ENCODE measurements around the gene MRPL50.
"Not testable (repeated sequence)": the region's sequence is repeated elsewhere in the genome, so short reads cannot be mapped to it uniquely, and the experiment has no call there.

MRPL50 gene

DNA sequence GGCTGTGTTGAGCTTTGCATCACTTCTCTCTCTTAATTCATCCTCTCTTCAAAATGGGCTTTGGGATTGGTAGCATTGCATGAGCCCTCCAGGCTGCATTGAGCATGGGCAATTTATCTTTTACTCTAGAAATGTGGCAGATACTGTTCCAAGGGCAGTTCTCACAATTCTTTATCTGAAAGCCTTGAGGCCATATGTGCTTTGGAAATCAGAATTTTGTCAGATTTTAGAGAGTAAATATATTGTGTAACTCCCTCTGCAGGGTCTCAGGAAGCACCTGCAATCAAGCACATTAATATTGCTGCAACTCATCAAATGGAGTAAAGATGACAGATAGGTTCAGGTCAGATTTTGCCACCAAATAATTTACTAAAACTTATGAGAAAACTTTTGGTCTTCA lies 19.6 kb upstream of the MRPL50 start:
- no peak for DNase-seq (ENCODE audit: low read depth, low spot score)

DNA sequence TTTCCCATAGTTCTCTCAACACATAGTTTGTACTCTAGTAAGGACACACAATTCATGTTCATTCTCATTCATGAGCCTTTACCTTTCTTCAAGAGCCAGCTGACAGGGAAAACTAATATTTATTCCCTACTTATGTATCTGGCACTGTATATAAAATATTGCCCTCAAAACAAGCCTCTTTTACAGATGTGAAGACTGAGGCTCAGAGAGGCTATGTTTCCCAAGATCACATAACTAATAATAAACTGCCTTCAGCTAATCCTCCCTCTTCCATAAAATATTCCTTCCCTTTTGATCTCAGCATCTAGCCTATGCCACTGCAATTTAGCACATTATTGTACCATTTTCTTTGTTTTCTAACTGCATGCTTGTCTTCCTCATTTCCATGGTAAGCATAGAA lies 19.0 kb upstream of the MRPL50 start:
- no peak for DNase-seq (ENCODE audit: low read depth, low spot score)

DNA sequence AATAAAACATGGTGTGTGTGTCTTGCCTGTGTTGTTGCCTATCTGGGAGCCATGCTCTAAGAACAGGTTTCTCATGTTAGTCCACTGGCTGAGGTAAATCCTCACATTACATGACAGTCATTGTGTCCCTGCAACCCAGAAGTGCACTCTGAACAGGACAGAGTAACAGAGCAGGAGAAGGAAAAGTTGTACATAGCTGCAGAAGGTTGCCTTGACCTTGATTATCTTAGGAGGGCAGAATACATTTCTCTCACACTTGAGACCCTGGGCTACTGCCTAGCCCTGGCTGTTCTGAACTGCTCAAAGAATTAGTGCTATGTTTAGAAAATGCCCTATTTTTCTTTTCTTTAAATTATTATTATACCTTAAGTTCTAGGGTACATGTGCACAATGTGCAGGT lies 17.2 kb upstream of the MRPL50 start:
- no peak for DNase-seq (ENCODE audit: low read depth, low spot score)

DNA sequence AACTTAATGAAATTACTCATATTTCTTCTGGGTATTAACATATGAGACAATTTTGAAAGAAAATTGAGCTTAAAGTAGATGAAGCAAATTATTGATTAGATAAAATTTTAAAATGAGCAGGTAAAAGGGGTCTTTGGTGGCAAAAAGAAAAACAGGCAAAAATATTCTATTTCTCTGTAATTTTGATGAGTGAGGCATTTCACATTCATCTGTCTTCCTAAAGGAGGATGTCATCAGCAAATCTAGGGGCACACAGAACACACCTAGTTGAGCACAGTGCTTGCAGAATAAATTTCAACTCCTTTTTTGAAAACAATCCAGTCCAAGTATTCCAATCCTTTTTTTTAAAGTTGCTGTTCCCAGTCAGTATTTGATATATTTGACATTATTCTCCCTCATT lies 16.4 kb upstream of the MRPL50 start:
- no peak for DNase-seq (ENCODE audit: low read depth, low spot score)

DNA sequence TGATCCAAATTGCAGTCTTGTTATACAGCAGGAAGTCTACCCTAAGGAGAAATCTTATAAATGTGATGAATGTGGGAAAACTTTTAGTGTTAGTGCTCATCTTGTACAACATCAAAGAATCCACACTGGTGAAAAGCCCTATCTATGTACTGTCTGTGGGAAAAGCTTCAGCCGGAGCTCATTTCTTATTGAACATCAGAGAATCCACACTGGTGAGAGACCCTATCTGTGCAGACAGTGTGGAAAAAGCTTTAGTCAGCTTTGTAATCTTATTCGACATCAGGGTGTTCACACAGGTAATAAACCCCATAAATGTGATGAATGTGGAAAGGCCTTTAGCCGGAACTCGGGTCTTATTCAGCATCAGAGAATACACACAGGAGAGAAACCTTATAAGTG lies 10.7 kb upstream of the MRPL50 start:
- no peak for DNase-seq (ENCODE audit: low read depth, low spot score)

DNA sequence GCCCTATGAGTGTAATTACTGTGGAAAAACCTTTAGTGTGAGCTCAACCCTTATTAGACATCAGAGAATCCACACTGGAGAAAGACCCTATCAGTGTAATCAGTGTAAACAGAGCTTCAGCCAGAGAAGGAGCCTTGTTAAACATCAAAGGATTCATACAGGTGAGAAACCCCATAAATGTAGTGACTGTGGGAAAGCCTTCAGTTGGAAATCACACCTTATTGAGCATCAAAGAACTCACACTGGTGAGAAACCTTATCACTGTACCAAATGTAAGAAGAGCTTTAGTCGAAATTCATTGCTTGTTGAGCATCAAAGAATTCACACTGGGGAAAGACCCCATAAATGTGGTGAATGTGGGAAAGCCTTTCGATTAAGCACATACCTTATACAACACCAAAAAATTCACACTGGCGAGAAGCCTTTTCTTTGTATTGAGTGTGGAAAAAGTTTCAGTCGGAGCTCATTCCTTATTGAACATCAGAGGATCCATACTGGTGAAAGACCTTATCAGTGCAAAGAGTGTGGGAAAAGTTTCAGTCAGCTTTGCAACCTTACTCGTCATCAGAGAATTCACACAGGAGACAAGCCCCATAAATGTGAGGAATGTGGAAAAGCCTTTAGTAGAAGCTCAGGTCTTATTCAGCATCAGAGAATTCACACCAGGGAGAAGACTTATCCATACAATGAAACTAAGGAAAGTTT lies 10.1 kb upstream of the MRPL50 start:
- no peak for DNase-seq (ENCODE audit: low read depth, low spot score)

DNA sequence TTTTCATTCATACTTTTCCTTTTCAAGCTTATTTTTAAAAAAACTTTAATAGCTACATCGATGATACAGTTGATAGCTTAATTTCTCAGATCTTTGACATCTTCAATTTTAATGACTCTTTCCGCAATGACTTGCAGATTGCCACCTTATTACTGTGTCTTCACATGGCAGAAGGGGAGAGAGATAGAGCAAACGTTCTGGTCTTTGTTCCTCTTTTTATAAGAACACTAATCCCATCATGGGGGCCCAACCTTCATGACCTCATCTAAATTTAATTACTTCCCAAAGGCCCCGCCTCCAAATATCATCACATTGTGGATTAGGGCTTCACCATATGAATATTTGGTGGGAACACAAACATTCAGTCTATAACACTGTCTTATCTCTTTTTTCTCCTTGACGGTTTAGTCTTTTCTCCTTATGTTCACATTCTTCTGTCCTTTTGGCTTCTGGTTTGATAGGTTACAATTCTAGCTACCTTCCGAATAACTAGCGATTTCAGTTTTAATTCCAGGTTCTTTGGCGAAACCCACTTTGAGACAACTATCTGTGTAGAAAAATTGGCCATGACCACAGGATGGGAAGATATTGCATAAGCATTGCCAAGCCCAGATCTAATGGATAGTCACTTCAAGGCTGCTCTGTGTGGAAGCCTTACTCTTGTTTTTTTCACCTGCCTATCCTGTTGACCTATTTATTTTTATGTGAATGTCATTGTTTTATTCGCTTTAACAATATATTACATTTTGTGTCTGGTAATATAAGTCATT lies 5.3 kb upstream of the MRPL50 start:
- DNase-seq (ENCODE audit: low read depth, low spot score) = no peak

DNA sequence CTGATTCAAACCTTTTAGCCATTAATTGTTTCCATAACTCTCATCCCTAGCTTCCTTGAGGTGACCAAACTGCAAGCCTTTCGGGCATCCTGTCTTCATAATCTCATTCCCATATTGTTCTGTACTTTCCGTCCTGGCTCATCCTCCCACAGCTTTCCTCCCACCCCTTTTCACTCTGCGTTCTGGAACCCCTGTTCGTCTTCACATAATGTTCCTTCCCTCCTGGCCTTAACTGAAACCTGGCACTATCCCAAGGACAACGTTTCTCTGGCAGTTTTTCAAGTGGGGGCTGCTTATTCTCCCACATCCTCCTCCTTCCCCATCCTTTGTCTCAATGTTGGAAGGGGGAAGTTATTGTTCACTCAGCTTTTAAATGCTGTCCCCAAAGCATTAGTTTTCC lies 1.7 kb upstream of the MRPL50 start:
- no peak for DNase-seq (ENCODE audit: low read depth, low spot score)

DNA sequence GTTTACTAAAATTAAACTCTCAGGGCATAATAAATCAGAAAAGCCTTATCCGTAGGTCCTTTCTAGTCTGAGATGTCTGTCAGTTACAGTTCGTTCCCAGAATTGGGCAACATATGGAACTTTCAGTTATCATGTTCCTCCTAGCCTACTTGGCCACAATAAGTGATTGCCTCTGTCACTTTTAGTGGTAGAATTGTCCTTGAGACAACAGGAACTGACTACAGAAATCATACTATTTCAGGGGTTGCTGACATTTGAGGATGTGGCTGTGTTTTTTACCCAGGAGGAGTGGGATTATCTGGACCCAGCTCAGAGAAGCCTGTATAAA lies 1.2 kb upstream of the MRPL50 start:
- DNase-seq (ENCODE audit: low read depth, low spot score) = no peak

DNA sequence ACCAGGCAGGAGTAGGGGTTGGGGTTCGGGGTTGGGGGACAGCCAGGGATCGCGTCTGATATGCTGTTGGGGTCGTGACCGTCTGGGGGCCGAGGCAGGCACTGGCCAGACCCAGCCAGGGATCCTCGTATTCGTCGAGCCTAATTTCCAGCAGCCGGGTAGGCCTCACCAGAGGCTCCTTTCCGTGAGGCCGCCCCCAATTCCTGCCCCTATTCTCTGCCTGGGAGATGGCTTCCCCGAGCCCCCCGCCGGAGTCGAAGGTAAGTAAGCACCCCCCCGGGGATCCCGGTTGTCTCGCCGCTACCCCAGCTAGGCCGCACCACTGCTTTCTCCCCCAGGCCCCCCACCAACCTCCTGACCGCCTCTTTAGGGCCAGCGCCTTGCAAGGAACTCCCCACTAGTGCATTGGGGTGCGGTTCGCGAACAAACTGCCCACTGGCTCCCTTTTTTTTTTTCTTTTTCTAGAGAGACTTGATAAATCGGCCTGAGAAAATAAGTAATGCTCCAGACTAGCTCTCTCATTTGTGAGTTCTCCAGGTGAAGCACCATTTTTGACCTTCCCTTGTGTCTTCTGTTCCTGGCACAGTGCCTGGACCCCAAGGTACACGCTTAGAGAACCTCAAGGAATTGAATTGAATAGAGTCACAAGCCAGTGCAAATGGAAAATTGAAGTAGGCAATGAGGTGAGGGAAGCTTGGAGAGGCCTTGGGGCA lies 668 bp upstream of the MRPL50 start:
- no peak for DNase-seq (ENCODE audit: low read depth, low spot score)

DNA sequence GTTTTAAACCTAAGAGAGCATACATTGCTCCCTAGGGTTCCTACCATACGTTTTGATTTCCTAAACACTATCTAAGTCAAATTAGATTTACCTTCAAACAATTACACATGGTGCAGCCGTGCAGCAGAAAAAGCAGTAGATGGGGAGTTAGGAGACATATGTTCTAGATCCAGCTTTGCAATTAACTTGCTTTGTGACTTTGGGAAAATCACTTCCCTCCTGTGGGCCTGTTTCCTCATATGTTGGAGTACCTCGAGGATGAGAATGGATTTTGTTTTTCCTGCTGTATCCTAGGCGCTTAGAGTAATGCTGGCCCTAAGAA lies 711 bp downstream of the MRPL50 start:
- DNase-seq (ENCODE audit: low read depth, low spot score) = no peak

DNA sequence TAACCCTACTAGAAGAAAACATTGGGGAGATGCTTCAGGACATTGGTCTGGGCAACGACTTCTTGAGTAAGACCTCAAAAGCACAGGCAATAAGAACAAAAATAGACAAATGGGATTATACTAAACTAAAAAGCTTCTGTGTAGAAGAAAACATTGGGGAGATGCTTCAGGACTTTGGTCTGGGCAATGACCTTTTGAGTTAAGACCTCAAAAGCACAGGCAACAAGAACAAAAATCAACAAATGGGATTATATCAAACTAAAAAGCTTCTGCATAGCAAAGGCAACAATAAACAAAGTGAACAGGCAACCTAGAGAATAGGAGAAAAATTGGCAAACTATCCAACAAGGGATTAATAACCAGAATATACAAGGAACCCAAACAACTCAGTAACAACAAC lies 3.7 kb downstream of the MRPL50 start:
- no peak for DNase-seq (ENCODE audit: low read depth, low spot score)

DNA sequence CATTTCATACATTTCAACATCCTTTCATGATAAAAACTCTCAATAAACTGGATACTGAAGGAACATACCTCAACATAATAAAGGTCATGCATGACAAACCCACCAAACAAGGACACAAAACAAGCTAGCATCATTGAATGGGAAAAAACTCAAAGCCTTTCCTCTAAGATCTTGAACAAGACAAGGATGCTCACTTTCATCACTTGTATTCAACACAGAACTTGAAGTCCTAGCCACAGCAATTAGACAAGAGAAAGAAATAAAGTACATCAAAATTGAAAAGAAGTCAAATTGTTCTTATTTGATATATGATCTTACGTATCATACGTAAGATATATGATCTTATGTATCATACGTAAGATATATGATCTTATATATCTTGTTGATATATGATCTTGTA lies 5.3 kb downstream of the MRPL50 start:
- no peak for DNase-seq (ENCODE audit: low read depth, low spot score)

DNA sequence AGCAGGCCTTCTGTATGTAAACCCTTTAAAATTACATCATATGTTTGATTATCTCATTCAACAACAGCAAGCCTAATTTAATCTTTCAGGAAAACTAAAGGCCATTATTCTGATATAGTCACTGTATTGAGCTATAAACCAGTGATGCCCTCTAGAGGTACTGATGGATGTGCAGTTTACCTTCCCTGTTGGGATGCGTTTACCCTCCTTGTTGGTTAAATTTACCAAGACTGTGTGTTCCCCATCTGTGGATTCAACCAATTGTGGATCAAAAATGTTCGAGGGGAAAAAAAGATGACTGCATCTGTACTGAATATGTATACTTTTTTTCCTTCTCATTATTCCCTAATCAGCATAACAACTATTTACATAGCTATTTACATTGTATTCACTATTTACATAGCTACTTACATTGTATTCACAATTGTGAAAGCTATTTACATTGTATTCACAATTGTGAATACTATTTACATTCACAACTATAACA lies 9.9 kb downstream of the MRPL50 start:
- no peak for DNase-seq (ENCODE audit: low read depth, low spot score)

DNA sequence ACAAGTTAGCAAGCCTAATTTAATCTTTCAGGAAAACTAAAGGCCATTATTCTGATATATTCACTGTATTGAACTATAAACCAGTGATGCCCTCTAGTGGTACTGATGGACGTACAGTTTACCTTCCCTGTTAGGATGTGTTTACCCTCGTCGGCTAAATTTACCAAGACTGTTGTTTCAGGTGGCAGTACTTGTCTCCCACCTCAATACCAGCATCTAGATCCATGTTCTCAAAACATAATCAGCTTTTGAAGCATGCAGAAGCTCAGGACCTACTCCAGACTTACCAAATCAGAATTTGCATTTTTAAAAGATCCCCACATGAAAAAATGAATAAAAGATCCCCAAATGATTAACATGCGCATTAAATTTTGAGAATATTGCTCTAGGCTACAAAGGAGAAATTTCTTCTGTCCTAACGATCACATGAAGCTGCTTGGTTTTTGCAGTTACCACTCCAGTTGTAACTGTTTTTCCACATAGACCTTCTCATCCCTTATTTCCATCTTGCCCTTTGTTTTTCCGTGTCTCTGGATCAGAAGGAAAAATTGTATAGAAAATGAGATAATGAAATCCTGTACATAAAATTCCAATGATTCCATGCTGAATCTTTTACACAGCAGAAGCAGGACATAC lies 10.4 kb downstream of the MRPL50 start:
- DNase-seq (ENCODE audit: low read depth, low spot score) = no peak

DNA sequence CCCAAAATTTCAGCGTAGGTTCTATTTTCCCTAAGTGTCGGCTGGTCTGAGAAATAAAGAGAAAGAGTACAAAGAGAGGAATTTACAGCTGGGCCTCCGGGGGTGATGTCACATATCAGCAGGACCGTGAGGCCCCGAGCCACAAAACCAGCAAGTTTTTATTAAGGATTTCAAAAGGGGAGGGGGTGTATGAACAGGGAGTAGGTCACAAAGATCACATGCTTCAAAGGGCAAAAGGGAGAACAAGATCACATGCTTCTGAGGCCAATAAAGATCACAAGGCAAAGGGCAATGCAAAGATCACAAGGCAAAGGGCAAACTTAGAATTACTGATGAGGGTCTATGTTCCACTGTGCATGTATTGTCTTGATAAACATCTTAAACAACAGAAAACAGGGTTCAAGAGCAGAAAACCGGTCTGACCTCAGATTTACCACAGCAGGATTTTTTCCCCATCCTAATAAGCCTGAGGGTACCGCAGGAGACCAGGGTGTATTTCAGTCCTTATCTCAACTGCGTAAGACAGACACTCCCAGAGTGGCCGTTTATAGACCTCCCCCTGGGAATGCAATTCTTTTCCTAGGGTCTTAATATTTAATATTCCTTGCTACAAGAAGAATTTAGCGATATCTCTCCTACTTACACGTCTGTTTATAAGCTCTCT lies 13.4 kb downstream of the MRPL50 start, which contains the start of gene BAAT:
TSS of gene BAAT (minus strand) at position 134 of the 664 bp plus-strand sequence. CDS start 13,602 bp downstream, outside the sequence.
- not testable (repeated sequence) for DNase-seq (ENCODE audit: low read depth, low spot score)

DNA sequence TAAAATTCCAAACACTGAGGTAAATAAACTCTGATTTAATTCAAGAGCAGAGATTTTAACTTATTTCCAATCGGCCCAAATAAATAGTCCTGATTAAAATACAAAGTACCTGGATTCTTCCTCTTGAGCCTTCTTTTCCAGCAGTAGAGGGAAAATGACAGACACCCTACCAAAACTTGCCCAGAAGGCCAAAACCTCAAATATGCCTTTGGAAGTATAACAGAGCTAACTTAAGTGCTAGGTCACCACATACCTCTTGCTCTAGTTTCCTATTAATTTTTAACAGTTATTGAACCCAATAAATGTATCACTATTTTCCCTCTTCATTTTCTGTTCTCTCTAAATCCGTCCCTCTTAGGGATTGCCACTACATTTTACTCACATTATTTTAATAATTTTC lies 15.1 kb downstream of the MRPL50 start:
- no peak for DNase-seq (ENCODE audit: low read depth, low spot score)

DNA sequence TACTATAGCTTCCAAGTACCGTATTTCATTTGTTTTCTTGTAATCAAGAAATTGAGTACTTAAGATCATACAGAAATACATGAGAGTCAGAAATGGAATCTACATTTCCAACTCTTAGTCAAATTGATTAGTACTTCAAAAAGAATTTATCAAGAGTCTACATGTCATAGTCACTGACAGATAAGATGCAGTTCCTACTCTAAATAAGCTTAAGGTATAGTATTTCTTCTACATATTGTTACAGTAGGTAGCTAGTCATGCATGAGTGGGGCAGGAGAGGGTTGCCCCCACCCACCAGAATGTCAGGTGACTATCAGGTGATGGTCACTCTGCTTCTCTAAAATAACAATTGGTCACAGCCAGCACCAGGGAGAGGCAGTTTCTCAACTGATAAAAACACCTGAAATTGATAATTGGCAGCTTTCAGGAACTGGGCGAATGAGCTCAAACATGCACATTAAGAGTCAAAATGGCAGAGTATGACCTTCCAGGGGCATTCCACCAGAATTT lies 16.5 kb downstream of the MRPL50 start:
- no peak for DNase-seq (ENCODE audit: low read depth, low spot score)

DNA sequence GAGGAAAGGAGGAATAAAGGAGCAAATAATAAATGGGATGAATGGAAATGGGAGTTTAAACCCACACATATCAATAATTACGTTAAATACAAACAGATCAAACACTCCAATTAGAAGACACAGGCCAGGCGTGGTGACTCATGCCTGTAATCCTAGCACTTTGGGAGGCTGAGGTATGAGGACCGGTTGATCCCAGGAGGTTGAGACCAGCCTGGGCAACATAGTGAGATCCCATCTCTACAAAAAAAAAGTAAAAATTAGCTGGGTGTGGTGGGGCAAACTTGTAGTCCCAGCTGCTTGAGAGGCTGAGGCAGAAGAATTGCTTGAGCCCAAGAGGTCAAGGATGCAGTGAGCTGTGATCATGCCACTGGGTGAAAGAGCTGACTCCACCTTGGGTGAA lies 17.3 kb downstream of the MRPL50 start:
- no peak for DNase-seq (ENCODE audit: low read depth, low spot score)

DNA sequence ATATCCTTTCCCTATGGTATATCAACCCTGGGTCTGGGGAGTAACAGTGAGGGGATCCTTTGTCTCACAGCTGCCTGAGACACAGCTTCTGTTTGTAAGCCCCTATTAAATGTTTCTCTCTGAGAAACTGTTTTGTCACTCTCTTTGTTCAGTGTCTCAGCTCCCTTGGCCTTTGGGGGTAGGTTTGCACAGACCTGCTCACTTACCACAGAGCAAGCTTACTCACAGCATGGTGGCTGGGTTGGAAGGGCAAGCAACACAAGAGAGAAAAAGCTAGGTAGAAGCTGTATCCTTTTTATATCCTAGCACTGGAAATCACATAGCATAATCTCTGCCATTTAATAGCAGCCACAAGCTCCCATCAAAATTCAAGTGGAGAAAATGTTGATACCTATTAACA lies 18.1 kb downstream of the MRPL50 start:
- no peak for DNase-seq (ENCODE audit: low read depth, low spot score)

DNA sequence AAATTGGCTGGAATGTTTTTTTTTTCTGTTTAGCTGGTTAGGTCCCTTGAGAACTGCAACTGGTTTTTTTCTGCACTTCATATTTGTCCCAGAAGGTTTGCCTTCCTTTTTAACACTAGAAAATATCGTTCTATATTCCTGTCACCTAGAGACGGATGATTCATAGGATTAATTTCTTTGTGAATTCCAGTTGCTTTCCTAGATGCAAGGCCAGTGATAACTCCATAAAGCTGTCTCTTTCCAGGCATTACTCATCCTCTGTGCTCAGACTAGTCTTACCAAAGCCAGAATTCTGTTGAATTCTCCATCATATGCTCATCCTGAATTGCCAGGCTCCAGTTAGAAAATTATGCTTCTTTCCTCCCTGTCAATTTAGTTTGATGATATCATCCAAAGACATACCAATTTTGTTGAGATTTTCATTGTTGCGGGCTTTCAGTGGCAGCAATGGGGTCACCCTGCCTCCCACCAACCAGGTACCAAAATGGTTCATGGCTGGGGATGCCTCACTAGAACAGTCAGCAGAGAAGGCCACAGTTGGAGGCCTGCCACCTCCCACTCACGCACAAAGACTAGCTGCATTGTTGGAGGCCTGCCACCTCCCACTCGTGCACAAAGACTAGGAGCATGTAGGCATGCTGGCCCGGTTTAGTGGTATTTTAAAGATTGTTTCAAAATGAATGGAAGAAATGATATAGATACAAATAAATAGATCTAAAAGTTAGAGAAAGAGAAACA lies 22.1 kb downstream of the MRPL50 start:
- no peak for DNase-seq (ENCODE audit: low read depth, low spot score)

Data from ELF-1 (cell line).